ENCODE results near the gene LRRC66.

- TF ChIP-seq, protein P1, sequence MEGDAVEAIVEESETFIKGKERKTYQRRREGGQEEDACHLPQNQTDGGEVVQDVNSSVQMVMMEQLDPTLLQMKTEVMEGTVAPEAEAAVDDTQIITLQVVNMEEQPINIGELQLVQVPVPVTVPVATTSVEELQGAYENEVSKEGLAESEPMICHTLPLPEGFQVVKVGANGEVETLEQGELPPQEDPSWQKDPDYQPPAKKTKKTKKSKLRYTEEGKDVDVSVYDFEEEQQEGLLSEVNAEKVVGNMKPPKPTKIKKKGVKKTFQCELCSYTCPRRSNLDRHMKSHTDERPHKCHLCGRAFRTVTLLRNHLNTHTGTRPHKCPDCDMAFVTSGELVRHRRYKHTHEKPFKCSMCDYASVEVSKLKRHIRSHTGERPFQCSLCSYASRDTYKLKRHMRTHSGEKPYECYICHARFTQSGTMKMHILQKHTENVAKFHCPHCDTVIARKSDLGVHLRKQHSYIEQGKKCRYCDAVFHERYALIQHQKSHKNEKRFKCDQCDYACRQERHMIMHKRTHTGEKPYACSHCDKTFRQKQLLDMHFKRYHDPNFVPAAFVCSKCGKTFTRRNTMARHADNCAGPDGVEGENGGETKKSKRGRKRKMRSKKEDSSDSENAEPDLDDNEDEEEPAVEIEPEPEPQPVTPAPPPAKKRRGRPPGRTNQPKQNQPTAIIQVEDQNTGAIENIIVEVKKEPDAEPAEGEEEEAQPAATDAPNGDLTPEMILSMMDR (optimal IDR thresholded peaks at IDR 0.05 in 1 of 3, IDR thresholded peaks at IDR 0.05 in 1 of 3, conservative IDR thresholded peaks at IDR 0.05 in 1 of 3; ENCODE audit: extremely low read depth in 1 of 3, insufficient read depth in 2 of 3, low read length in 3 of 3): no peak
- no peak for TF ChIP-seq EZH2 (IDR thresholded peaks at IDR 0.05; ENCODE audit: low read length)
Measured at GRCh38 chr4:52057196-52057595, 37.0 kb upstream of the LRRC66 start.

All from keratinocyte (primary cell).